HL-60 (cell line): ENCODE data around the gene ZNF747.

Source experiments
- DNase-seq, 2 experiments: peaks; one replicate each; pipeline ENCODE4 v3.0.0-alpha.2; 2010 to 2020; ENCODE audit warnings: low read depth in 1 of 2, low spot score in 1 of 2
- H3K27ac ChIP-seq: fragments of 250-450 bp; sonication (Bioruptor Pico); replicated peaks from 2 replicates; pipeline ENCODE4 v1.5.1; 2020; ENCODE audit warnings: mild to moderate bottlenecking, moderate library complexity
- H3K27me3 ChIP-seq: fragments of 250-450 bp; sonication (Bioruptor Pico); 2 replicates; pipeline ENCODE4 v1.5.1; 2021; ENCODE audit warnings: mild to moderate bottlenecking, moderate library complexity; ENCODE audit not compliant: insufficient read depth, poor library complexity, severe bottlenecking
- H3K4me3 ChIP-seq: replicated peaks from 2 replicates; pipeline ENCODE4 v1.5.1; 2011; ENCODE audit warnings: mild to moderate bottlenecking, control low read depth, low read length; ENCODE audit not compliant: insufficient read depth
- CTCF ChIP-seq: IDR thresholded peaks from one replicate; pipeline ENCODE4 v1.5.1; 2011; ENCODE audit warnings: low read length, control low read depth, inconsistent platforms; ENCODE audit not compliant: insufficient read depth
- GABPA ChIP-seq: IDR thresholded peaks from 2 replicates; pipeline ENCODE4 v1.6.1; 2012; ENCODE audit warnings: low read depth
- POLR2AphosphoS5 ChIP-seq: IDR thresholded peaks from 2 replicates; pipeline ENCODE4 v1.6.1; 2012; ENCODE audit warnings: low read depth
- REST ChIP-seq: IDR thresholded peaks from 2 replicates; pipeline ENCODE4 v1.6.1; 2012; ENCODE audit warnings: low read depth; ENCODE audit not compliant: insufficient replicate concordance
- SPI1 ChIP-seq: IDR thresholded peaks from 2 replicates; pipeline ENCODE4 v1.6.1; 2012; ENCODE audit warnings: low read depth, mild to moderate bottlenecking, borderline replicate concordance

Gene ZNF747

DNA sequence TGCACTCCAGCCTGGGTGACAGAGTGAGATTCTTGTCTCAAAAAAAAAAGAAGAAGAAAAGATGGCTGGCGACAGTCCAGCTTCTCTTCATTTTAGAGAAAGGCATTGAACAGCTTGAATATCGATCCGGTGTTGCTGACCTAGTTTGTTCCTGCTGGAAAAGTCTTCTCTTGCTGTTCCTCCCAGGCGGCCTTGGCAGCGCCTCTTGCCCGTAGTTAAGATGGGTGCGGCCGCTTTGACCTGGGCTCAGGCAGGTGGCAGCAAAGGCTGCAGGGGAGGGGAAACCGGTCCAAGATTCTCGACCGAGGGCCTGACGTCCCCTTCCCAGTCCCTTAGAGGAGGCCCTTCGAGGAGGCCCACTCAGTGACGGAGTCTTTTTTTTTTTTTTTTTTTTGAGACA, 27.4 kb upstream of the ZNF747 start:
- TF ChIP-seq POLR2AphosphoS5 (no peak), SPI1 (no peak), GABPA (no peak), CTCF (no peak)
- Histone ChIP-seq H3K27me3 (no peaks in the 10 kb centered on the region), H3K4me3 (no peak overlapping the region), H3K27ac (no peak overlapping the region)
- no peak for DNase-seq

DNA sequence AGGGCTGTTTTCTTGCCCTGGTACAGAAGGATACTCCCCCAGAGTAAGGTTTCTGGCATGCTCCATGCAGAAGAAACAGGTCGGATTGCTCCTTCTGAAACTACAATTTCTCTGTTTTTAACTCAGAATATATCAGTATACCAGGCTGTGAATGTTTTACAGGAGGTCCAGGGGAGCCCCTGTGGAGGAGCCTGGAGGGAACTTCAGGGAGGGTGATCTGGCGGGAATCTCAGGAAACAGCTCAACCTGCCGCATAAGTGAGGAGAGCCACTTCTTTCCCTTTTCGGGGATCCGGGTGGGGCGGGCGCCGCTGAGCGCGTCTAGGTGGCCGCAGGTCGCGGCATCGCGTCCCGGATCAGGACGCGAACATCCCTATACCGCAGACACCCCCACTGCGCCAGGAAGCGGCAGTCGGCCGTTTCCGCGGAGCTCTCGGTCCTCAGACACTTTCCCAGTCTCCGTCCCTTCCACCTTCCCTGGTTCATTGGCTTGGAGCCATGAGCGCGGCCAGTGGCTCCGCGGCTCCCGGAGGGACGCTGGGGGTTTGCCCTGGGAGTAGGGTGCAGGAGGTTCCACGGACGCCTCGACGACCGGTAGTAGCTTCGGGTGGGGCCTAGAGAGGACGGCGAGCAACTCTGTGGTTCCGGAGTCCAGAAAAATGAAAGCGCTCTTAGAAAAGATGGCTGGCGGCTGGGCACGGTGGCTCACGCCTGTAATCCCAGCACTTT, 26.6 kb upstream of the ZNF747 start:
- Histone ChIP-seq H3K27ac (no peak overlapping the region), H3K27me3 (no peaks in the 10 kb centered on the region), H3K4me3 (no peak overlapping the region)
- TF ChIP-seq SPI1 (no peak), REST (no peak)
- no peak for DNase-seq

- no peak for DNase-seq
- no peak overlapping the region for H3K27ac ChIP-seq
- no peak overlapping the region for H3K4me3 ChIP-seq
- H3K27me3 ChIP-seq = no peaks in the 10 kb centered on the region
- TF ChIP-seq CTCF (no peak), POLR2AphosphoS5 (no peak), SPI1 (no peak), REST (no peak), GABPA (no peak)
Observed at GRCh38 chr16:30559690-30560089, 25.0 kb upstream of the ZNF747 start.

DNA sequence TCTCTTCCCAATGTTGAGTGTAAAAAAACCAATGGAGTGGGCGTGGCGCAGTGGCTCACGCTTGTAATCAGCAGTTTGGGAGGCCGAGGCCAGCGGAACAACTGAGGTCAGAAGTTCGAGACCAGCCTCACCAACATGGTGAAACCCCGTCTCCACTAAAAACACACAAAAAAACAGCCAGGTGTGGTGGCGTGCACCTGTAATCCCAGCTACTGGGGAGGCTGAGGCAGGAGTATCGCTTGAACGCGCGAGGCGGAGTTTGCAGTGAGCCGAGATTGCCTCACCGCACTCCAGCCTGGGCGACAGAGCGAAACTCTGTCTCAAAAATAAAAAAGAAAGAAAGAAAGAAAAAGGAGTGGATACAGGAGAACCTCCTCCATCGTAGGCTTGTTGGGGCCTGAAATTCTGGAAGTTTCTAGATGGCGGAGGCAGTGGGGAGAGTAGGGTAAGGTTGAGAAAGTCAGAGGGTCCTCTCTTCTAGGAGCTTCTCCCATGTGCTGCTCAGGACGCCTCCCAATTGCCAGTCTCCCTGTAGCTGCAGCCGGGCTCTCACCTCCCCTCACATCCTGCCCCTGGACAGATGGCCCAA, 24.2 kb upstream of the ZNF747 start:
- 0 out of 2 replicates have a peak overlapping the region, but pooled peaks have one; percentile 5 for H3K4me3 ChIP-seq

More for the DNA sequence above, 24.2 kb upstream of the ZNF747 start:
- TF ChIP-seq REST (no peak), POLR2AphosphoS5 (no peak), SPI1 (no peak), CTCF (no peak), GABPA (no peak)
- no peak for DNase-seq
- Histone ChIP-seq H3K27ac (peak overlapping the region; percentile 96), H3K27me3 (no peaks in the 10 kb centered on the region)
